GM11168 (cell line): ENCODE results near the gene MYCBPAP.
"Not testable (repeated sequence)": the region's sequence is repeated elsewhere in the genome, so short reads cannot be mapped to it uniquely, and the experiment has no call there.

Experiments used
- in situ Hi-C: fragments of 300-500 bp; cut with MboI; formaldehyde crosslinking; loops from one replicate; pipeline ENCODE4 v1.12.0; 2022; ENCODE audit warnings: low sequenced_read_pairs; ENCODE audit not compliant: unreplicated experiment

Gene MYCBPAP

DNA sequence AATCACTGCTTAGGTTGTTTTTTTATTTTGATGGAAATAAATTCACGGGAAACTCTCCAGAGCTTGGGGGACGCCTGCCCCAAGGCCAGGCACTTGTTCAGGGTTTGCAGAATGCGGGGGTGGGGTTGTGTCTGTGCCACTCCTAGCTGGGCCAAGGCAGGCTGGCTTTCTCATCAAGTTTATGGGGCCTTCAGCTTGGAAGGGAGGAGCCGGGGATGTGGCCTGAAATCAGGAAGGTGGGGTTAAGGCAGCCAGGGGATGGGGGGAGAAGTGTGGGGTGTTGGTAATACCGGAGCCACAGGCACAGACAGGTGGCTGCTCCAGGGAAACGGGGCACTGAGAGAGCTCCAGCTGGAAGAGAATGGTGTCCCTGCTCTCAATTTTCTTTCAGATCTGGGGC, 37.8 kb upstream of the MYCBPAP start:
- in situ Hi-C loops = no loop called here

DNA sequence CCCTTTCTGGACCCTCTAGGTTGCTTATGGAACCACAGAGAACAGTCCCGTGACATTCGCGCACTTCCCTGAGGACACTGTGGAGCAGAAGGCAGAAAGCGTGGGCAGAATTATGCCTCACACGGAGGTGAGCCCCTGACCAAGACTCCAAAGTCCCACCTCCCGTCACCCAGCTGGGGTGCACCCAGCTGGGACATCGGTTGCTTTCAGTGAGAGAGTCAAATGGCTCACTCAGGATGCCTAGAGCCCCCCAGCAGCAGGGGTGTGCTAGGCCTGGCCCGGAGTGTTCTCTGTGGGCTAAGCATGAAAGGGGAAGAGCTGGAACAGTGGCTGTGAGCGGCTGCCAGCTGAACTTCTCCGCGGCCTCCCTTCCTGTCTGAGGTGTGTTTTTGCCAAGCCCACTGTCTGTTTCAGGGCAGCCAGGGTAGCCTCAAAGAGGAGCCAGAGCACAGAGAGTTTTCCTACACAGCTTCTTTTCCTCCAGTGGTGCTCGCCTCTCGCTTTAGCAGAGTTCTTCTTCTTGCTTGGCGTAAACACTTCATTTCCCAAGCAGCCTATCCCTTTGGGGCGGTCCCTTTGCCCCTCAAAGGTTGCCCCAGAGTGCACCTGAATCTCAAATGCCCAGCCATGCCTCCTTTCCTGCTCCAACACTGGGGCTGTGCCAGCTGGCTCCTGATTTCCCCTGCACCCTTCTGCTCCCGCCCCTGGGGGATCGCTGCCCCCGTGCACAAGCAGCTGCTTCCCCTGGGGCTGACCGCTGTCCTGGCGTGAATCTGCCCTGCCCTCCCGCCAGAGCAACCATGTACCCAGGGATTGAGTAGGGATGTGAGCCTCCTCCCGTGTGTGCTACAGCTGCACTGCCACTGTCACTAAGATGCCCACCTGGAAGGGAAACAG, 37.0 kb upstream of the MYCBPAP start:
- in situ Hi-C loops = no loop called here

DNA sequence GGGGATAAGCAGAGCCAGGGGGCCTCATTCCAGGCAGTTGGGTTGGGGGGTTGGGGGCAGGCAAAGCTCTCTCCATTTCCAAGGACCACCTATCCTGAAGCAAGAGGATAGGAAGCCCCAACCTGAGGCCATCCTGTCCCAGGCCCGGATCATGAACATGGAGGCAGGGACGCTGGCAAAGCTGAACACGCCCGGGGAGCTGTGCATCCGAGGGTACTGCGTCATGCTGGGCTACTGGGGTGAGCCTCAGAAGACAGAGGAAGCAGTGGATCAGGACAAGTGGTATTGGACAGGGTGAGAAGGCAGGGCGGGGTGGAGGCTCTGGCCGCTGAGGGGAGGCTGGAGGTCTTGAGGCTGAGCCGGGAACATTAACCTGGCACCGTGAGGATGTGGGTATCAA, 36.0 kb upstream of the MYCBPAP start:
- in situ Hi-C loops = no loop called here

DNA sequence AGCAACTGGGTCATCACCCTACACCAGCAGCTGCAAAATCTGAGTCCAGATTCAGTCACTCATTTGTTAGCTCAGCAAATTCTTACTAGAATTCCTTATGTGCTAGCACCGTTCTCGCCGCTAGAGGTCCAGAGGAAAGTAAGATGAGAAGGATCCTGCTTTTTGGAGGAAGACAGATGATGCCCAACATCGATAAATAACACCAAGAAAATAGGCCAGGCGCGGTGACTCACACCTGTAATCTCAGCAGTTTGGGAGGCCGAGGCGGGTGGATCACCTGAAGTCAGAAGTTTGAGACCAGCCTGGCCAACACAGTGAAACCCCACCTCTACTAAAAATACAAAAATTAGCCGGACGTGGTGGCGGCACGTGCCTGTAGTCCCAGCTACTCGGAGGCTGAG, 35.5 kb upstream of the MYCBPAP start:
- in situ Hi-C loops = not testable (repeated sequence)

DNA sequence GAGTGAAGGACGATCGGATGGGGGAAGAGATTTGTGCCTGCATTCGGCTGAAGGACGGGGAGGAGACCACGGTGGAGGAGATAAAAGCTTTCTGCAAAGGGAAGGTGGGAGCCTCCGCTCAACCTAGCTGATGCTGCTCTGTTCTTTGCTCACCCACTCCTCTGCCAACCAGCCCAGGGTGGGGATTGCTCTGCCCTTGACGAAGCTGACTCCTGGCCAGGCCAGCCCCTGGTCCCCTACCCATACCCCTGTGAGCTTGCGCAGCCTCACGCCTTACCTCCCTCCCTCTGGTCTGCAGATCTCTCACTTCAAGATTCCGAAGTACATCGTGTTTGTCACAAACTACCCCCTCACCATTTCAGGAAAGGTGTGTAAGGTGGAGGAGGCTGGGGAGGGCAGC, 34.3 kb upstream of the MYCBPAP start:
- in situ Hi-C loops = no loop called here

DNA sequence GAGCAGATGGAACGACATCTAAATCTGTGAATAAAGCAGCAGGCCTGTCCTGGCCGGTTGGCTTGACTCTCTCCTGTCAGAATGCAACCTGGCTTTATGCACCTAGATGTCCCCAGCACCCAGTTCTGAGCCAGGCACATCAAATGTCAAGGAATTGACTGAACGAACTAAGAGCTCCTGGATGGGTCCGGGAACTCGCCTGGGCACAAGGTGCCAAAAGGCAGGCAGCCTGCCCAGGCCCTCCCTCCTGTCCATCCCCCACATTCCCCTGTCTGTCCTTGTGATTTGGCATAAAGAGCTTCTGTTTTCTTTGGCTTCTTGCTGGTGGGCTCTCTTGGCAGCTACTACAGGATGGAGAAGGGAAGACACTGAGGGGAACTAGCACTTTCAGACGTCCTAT, 33.7 kb upstream of the MYCBPAP start:
- in situ Hi-C loops = no loop called here

DNA sequence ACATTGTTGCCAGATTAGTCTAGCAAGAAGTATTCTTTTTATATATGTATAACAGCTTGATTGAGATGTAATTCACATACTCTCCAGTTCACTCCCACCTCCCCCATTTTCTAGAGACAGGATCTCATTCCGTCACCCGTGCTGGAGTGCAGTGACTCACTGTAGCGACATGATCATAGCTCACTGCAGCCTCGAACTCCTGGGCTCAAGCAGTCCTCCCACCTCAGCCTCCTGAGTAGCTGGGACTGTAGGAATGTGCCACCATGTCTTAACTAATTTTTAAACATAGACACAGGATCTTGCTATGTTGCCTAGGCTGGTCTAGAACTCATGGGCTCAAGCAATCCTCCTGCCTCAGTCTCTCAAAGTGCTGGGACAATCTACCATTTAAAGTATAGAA, 32.9 kb upstream of the MYCBPAP start:
- in situ Hi-C loops = no loop called here

DNA sequence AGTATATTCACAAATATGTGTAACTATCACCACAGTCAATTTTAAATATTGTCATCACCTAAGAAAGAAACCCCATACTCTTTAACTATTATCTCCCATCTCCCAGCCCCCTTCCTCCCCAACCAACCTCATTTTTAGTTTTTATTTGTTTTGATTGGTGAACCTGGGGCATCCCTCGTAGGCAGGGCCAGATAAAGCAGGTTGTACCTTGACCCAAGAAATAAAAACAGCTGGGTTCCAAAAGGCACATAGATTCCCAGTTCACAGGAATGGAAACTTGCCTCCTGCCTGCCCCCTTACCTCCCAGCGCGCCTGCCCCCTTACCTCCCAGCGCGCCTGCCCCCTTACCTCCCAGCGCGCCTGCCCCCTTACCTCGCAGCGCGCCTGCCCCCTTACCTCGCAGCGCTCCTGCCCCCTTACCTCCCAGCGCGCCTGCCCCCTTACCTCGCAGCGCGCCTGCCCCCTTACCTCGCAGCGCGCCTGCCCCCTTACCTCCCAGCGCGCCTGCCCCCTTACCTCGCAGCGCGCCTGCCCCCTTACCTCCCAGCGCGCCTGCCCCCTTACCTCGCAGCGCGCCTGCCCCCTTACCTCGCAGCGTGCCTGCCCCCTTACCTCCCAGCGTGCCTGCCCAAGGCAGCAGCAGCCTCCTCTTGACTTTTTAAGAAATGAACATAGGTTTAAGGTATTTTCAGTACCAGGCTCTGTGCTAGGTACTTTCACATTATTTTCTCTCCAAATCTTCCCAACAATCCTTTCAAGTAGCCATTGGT, 32.3 kb upstream of the MYCBPAP start:
- in situ Hi-C loops = not testable (repeated sequence)

DNA sequence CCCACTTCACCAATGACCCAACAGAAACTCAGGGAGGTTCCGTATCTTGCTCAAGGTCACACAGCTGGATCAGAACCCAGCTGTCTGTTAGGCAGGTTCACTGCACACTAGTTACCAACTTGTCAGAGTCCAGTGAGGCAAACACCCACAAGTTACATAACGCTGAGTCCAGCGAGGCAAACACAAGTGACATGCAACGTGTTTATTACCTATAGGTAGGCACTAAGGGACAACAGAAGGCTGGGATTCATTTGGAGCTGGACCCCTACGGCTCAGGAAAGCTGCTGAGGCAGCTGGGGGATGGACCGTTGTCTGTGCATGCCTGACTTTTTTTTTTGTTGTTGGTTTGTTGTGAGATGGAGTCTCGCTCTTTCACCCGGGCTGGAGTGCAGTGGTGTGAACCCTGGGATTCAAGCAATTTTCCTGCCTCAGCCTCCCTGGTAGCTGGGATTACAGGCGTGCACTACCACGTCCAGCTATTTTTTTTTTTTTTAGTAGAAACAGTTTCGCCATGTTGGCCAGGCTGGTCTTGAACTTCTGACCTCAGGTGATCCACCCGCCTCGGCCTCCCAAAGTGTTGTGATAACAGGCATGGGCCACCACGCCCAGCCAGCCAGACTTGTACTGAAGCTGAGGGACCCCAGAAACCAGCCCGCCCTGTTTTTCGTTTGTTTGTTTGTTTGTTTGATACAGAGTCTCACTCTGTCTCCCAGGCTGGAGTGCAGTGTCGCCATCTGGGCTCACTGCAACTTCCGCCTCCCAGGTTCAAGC, 31.5 kb upstream of the MYCBPAP start:
- in situ Hi-C loops = no loop called here

DNA sequence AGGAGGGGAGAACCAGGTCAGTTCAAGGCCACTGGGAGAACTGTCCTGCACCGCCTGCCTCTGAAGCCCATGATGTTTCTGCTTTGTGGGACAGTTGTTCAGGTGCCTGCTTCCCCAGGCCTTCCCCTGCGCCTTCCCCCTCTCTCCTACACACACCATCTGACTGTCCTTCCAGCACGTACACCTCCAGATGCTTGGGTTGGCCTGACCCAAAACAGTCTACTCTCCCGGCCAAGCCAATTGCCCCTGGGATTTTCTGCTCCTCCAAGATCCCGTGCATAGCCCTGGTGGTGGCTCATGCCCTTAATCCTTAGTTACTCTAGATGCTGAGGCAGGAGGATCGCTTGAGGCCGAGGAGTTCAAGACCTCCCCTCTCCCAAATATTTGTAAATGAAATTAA, 30.3 kb upstream of the MYCBPAP start:
- in situ Hi-C loops = no loop called here

DNA sequence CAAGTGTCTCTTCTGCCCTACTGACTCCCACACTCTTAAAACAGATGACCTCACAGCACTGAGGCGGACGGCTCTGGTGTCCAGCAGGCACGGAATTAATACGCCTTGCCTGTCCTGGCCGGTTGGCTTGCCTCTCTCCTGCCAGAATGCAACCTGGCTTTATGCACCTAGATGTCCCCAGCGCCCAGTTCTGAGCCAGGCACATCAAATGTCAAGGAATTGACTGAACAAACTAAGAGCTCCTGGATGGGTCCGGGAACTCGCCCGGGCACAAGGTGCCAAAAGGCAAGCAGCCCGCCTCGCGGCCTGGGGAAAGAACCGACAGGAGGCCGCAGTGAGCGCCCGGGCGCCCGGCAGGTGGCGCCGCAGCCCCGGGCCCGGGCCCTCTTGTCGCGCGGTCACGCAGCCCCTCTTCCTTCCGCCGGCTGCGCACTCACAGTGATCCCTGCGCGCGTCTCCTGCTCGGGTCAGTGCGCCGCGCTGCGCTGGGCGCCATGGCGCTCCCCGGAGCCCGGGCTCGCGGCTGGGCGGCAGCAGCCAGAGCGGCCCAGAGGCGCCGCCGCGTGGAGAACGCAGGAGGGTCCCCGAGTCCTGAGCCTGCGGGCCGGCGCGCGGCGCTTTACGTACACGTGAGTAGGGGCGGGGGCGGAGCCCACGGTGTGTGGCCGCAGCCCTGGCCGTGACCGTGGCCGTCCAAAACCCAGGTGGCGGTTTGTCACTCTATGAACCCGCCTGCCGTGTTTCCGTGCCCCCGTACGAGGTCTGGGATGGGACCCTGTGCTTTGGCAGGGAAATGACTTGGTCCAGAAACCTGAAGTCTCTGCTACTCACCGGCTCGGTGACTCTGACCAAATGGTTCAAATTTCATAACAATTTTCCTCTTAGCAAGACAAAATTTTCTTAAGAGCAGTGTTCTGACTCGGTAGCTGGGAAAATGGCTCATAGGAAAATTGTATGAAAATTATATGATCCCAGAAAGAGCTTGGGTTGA, 29.6 kb upstream of the MYCBPAP start, which contains the start of gene RSAD1:
TSS of gene RSAD1 (plus strand) at position 470 of the 991 bp plus-strand sequence. CDS start at position 495, 25 bp downstream.
- in situ Hi-C loops = no loop called here

DNA sequence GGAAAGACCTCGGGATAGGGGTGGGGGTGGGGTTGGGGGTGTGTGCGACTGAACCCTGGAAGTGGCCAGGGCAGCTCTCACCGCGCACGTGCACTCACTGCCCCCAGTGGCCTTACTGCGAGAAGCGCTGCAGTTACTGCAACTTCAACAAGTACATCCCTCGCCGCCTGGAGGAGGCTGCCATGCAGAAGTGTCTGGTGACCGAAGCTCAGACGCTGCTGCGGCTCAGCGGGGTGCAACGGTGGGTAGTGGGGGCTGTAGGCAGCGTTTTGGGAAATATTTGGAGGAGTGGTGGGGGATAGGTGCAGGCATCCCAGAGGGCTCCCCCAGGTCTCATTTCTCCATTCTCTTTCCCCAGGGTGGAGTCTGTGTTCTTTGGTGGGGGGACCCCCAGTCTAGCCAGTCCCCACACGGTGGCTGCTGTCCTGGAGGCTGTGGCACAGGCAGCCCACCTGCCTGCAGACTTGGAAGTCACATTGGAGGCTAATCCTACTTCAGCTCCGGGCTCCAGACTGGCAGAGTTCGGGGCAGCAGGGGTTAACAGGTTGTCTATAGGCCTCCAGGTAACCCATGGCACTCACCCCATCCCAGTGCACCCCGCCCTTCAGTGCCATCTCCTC, 28.6 kb upstream of the MYCBPAP start:
- in situ Hi-C loops = no loop called here

DNA sequence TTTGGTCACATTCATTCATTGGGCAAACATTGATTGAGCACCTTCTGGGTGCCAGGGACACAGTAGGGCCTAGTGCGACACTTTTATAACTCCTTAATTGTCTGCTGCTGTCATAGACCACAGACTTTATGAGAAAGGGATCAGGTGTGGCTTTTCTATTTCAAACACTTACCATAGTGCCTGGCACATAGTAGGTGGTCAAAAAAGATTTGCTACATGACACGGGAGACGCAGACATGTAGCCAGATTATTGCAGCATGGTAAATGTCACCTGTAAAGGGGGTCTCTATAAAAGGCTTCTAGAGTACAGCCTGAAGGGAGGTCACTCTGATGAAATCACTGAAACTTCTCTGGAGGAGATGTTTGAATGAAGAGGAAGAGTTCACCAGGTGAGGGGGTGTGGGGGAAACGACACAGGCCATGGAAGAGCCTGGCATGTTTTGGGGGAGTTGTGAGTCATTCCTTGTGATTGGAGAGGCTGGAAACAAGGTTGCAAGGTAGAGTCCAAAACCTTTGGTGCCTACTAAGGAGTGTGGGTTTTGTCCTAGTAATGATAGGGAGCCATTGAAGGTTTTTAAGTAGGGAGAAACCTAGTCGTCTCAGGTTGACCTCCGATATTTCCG, 28.0 kb upstream of the MYCBPAP start:
- in situ Hi-C loops = no loop called here

DNA sequence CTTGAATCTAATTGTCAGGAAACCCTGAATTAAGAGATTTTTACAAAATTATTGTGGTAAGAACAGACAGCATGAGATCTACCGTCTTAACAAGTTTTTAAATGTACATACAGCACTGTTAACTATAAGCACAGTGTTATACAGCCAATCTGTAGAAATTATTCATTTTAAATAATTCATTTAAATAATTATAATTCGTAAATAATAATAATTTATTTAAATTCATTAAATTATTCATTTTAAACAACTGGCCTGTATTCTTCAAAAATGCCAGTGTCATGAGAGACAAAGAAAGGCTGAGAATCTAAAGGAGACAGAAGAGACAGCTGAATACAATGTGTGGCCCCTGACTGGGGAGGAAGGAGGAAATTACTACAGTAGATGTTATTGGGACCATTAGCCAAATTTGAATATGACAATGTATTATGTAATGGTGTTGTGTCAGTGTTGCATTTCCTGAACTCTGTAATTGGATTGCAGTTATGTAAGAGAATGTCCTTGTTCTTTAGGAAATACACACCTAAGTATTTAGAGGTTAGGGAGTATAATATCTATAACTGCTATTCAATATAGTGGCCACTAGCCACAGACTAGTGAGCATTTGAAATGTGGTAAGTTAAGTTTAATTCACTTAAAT, 27.3 kb upstream of the MYCBPAP start:
- in situ Hi-C loops = no loop called here

DNA sequence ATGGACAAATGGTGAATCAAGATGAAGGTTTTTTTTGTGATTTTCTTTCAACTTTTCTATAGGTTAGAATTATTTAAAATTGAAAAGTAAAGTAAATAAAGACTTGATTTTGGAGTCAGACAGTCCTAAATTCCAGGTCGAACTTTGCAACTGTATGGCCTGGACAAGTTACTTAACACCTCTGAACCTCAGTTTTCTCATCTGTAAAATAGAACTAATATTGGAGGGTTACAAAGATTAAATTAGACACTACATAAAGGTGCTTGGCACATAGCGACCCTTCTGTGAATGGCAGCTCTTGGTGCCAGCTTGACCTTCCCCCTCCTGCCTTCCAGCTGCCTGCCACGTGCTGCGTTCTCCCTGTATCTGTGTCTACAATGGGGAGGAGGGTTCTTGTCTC, 26.6 kb upstream of the MYCBPAP start:
- in situ Hi-C loops = no loop called here

DNA sequence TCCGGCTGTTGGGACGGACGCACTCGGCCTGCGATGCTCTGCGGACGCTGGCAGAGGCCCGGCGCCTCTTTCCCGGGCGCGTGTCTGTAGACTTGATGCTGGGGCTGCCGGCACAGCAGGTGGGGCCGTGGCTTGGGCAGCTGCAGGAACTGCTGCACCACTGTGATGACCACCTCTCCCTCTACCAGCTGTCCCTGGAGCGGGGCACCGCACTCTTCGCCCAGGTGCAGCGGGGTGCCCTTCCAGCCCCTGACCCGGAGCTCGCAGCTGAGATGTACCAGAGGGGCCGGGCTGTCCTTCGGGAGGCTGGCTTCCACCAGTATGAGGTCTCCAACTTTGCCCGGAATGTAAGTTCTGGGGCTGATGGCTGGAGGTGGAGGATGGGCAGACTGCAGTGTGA, 26.1 kb upstream of the MYCBPAP start:
- in situ Hi-C loops = no loop called here

DNA sequence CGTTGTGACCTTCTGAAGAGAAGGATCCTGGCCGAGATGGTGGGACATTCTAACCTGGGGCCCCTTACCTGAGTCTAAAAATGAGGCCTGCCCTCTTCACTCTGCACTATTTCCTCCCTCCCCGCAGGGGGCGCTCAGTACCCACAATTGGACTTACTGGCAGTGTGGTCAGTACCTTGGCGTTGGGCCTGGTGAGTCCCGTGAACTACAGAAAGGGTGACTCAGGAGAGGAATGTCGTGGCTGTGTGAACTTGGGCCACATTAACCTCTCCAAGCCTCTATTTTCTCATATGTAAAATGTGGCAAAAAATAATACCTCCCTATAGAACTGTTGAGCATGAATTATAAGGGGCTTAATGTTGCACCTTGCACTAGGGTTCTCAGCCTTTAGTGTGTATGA, 25.7 kb upstream of the MYCBPAP start:
- in situ Hi-C loops = no loop called here

DNA sequence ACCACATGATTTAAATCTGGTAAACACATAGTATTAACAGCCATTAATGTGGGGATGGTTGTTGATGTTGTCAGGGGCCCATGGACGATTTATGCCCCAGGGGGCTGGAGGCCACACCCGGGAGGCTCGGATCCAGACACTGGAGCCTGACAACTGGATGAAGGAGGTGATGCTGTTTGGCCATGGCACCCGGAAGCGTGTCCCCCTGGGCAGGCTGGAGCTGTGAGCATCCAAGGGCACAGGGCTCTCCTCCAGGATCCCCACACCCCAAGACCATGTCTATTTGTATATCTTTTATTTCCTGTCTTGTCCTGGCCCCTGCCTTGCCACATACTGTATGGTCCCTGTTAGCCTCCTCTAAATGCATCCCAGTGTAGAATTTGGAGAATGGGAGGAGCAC, 25.0 kb upstream of the MYCBPAP start:
- in situ Hi-C loops = no loop called here
